ENCODE data around the gene ZFYVE21. TPM values are rescaled to one million over a fixed set of nuclear protein-coding genes. Genes with fewer than 3 reads are reported as not detected.

Gene ZFYVE21
- total RNA-seq, 1 experiment from 2014 or later = 59.7 TPM

GRCh38 chr14:103741876-103742275 lies 26.3 kb downstream of the ZFYVE21 start:
- Mint-ChIP-seq H3K36me3 (peaks cover 8% of the 10 kb centered on the region), H3K4me1 (peaks cover 11% of the 10 kb centered on the region), H3K9me3 (no peaks in the 10 kb centered on the region), H3K27ac (peak overlapping the region; percentile 68), H3K27me3 (ENCODE audit: low read depth) (no peaks in the 10 kb centered on the region), H3K4me3 (no peak overlapping the region)
- POLR2A ChIA-PET = no interaction called here
- no peak for DNase-seq (ENCODE audit: low spot score)
- CTCF ChIA-PET = interaction anchor here (1.6 to 1.8 kb wide), 2 partner anchors 159 to 199 kb away, joined by 3 to 6 read pairs; no protein-coding TSS in a partner anchor
- ATAC-seq = no peak
- TF ChIP-seq RORB (CRISPR knock-in tag; IDR thresholded peaks at IDR 0.05) (no peak), CDX4 (CRISPR knock-in tag; IDR thresholded peaks at IDR 0.05; ENCODE audit: borderline replicate concordance) (no peak), NR1H2 (CRISPR knock-in tag; IDR thresholded peaks at IDR 0.05) (no peak)
- TF ChIP-seq, protein P1, sequence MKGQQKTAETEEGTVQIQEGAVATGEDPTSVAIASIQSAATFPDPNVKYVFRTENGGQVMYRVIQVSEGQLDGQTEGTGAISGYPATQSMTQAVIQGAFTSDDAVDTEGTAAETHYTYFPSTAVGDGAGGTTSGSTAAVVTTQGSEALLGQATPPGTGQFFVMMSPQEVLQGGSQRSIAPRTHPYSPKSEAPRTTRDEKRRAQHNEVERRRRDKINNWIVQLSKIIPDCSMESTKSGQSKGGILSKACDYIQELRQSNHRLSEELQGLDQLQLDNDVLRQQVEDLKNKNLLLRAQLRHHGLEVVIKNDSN (CRISPR knock-in tag; IDR thresholded peaks at IDR 0.05) = no peak

- Mint-ChIP-seq H3K27me3 (ENCODE audit: low read depth) (no peaks in the 10 kb centered on the region), H3K27ac (no peak overlapping the region), H3K4me3 (no peak overlapping the region), H3K9me3 (no peaks in the 10 kb centered on the region), H3K36me3 (peaks cover 8% of the 10 kb centered on the region), H3K4me1 (peaks cover 11% of the 10 kb centered on the region)
- DNase-seq (ENCODE audit: low spot score) (no peak), ATAC-seq (no peak)
- ChIA-PET CTCF (interaction anchor here (1.8 kb wide), 1 partner anchor 158 kb away, joined by 6 read pairs; no protein-coding TSS in a partner anchor), POLR2A (no interaction called here)
- TF ChIP-seq, protein P2, sequence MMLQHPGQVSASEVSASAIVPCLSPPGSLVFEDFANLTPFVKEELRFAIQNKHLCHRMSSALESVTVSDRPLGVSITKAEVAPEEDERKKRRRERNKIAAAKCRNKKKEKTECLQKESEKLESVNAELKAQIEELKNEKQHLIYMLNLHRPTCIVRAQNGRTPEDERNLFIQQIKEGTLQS (CRISPR knock-in tag; conservative IDR thresholded peaks at IDR 0.05) = no peak
- TF ChIP-seq GRHL2 (CRISPR knock-in tag; IDR thresholded peaks at IDR 0.05; ENCODE audit: insufficient replicate concordance, severe bottlenecking) (no peak), JUN (CRISPR knock-in tag; IDR thresholded peaks at IDR 0.05) (no peak), TCF7 (CRISPR knock-in tag; IDR thresholded peaks at IDR 0.05; ENCODE audit: low read depth) (no peak)
These were observed 27.1 kb downstream of the ZFYVE21 start for GRCh38 chr14:103742499-103743255.

GRCh38 chr14:103743691-103744090 lies 28.1 kb downstream of the ZFYVE21 start:
- H3K27ac Mint-ChIP-seq = peak overlapping the region; percentile 60; the same call in 1 of the 2 replicates
- no peak for ATAC-seq
- CTCF ChIA-PET = interaction anchor here (0.5 to 1.8 kb wide), 2 partner anchors 157 to 181 kb away, joined by 4 to 6 read pairs; no protein-coding TSS in a partner anchor

GRCh38 chr14:103744621-103745395 lies 29.2 kb downstream of the ZFYVE21 start:
- CTCF ChIA-PET = no interaction called here
- Mint-ChIP-seq H3K4me3 (no peak overlapping the region), H3K4me1 (peaks cover 8% of the 10 kb centered on the region), H3K36me3 (peaks cover 4% of the 10 kb centered on the region), H3K27me3 (ENCODE audit: low read depth) (no peaks in the 10 kb centered on the region), H3K9me3 (no peaks in the 10 kb centered on the region), H3K27ac (peak overlapping the region; percentile 45; the same call in 1 of the 2 replicates)
- POLR2A ChIA-PET = interaction anchor here (0.8 kb wide), 1 partner anchor 29 kb away, joined by 3 read pairs; the partner anchor contains the start of genes XRCC3 and ZFYVE21
- DNase-seq (ENCODE audit: low spot score) (no peak), ATAC-seq (no peak)
- no peak for TF ChIP-seq ZNF232 (CRISPR knock-in tag; IDR thresholded peaks at IDR 0.05)
- TF ChIP-seq, protein P2 (CRISPR knock-in tag; conservative IDR thresholded peaks at IDR 0.05) = no peak
- TF ChIP-seq CBFB (CRISPR knock-in tag; IDR thresholded peaks at IDR 0.05; ENCODE audit: low read depth) = no peak
- no peak for TF ChIP-seq ZNF317 (CRISPR knock-in tag; IDR thresholded peaks at IDR 0.05; ENCODE audit: borderline replicate concordance, low read depth)
- no peak for TF ChIP-seq SMAD3 (CRISPR knock-in tag; IDR thresholded peaks at IDR 0.05; ENCODE audit: borderline replicate concordance)
- no peak for TF ChIP-seq ETV6 (CRISPR knock-in tag; IDR thresholded peaks at IDR 0.05)
- TF ChIP-seq MLX (CRISPR knock-in tag; IDR thresholded peaks at IDR 0.05) = no peak
- no peak for TF ChIP-seq JUN (CRISPR knock-in tag; IDR thresholded peaks at IDR 0.05)
- no peak for TF ChIP-seq ZNF281 (CRISPR knock-in tag; IDR thresholded peaks at IDR 0.05)
- no peak for TF ChIP-seq NR1H2 (CRISPR knock-in tag; IDR thresholded peaks at IDR 0.05)

More at GRCh38 chr14:103743691-103744090, 28.1 kb downstream of the ZFYVE21 start:
- Mint-ChIP-seq H3K36me3 (peaks cover 8% of the 10 kb centered on the region), H3K4me1 (peaks cover 11% of the 10 kb centered on the region), H3K9me3 (no peaks in the 10 kb centered on the region), H3K4me3 (no peak overlapping the region), H3K27me3 (ENCODE audit: low read depth) (no peaks in the 10 kb centered on the region)
- no peak for DNase-seq (ENCODE audit: low spot score)
- POLR2A ChIA-PET = no interaction called here
- no peak for TF ChIP-seq ZBTB43 (CRISPR knock-in tag; IDR thresholded peaks at IDR 0.05)
- no peak for TF ChIP-seq RORB (CRISPR knock-in tag; IDR thresholded peaks at IDR 0.05)
